ENCODE measurements around the gene S100A13.

DNA sequence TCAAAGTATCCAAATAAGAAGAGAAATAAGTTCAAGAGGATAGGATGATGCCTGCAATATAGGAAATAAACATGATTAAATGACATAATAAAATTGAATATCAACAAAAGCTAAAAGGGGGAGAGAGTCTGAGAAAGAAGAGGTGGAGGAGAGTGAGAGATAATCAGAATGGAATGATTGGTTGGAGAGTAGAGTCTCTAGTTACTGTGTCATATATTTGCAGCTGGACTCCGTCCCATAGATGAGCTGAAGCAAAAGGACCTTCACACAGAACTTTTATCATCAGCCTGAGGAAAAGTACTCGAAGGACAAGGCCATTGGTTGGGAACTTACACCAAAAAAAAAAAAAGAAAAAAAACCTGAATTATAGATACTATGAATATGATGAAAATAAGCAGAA lies 38.8 kb downstream of the S100A13 start:
- TF ChIP-seq, protein P1, sequence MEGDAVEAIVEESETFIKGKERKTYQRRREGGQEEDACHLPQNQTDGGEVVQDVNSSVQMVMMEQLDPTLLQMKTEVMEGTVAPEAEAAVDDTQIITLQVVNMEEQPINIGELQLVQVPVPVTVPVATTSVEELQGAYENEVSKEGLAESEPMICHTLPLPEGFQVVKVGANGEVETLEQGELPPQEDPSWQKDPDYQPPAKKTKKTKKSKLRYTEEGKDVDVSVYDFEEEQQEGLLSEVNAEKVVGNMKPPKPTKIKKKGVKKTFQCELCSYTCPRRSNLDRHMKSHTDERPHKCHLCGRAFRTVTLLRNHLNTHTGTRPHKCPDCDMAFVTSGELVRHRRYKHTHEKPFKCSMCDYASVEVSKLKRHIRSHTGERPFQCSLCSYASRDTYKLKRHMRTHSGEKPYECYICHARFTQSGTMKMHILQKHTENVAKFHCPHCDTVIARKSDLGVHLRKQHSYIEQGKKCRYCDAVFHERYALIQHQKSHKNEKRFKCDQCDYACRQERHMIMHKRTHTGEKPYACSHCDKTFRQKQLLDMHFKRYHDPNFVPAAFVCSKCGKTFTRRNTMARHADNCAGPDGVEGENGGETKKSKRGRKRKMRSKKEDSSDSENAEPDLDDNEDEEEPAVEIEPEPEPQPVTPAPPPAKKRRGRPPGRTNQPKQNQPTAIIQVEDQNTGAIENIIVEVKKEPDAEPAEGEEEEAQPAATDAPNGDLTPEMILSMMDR (IDR thresholded peaks at IDR 0.05; ENCODE audit: insufficient read depth, low read depth, low read length) = no peak
- no peak for TF ChIP-seq EZH2 (IDR thresholded peaks at IDR 0.05; ENCODE audit: insufficient read depth, low read length)

Measured in astrocyte (in vitro differentiated cells and primary cell).